ENCODE measurements around the gene RAB5A.
"Not testable (repeated sequence)": the region's sequence is repeated elsewhere in the genome, so short reads cannot be mapped to it uniquely, and the experiment has no call there.

- not testable (repeated sequence) for TF ChIP-seq EZH2 (IDR thresholded peaks at IDR 0.05; ENCODE audit: low read length, unreplicated experiment); CTCF (conservative IDR thresholded peaks at IDR 0.05; ENCODE audit: low read depth, low read length)
Observed at GRCh38 chr3:19899833-19900232, 47.1 kb upstream of the RAB5A start.

Data from PC-3 (cell line).